Measurements from ENCODE around the gene RAB27A. TPM values are rescaled to one million over a fixed set of nuclear protein-coding genes. Genes with fewer than 3 reads are reported as not detected.

RAB27A gene
- total RNA-seq, 1 experiment from 2014 or later: 8.0 TPM

GRCh38 chr15:55239440-55240124 lies 50.0 kb downstream of the RAB27A start:
- in situ Hi-C loops (cut with HindIII; ENCODE audit: low pct_unique_long_range_greater_than_20kb, low sequenced_read_pairs): no loop called here
- no peak overlapping the region for H3K27ac ChIP-seq (ENCODE audit: low read length)
- DNase-seq (ENCODE audit: low read depth, low spot score): no peak
- H3K36me3 ChIP-seq (ENCODE audit: control insufficient read depth, insufficient read depth, low read length): no peaks in the 10 kb centered on the region
- no peaks in the 10 kb centered on the region for H3K9me3 ChIP-seq (ENCODE audit: control insufficient read depth, insufficient read depth, low read depth, low read length)
- ChIA-PET POLR2A (no interaction called here), CTCF (no interaction called here)
- no peak for ATAC-seq
- no peaks in the 10 kb centered on the region for H3K4me1 ChIP-seq (ENCODE audit: control insufficient read depth, insufficient read depth, low read length)
- intact Hi-C loops (cut with micrococcal nuclease; ENCODE audit: unreplicated experiment): no loop called here
- no peak overlapping the region for H3K4me3 ChIP-seq (ENCODE audit: low read depth in 2 of 2, low read length in 2 of 2)
- TF ChIP-seq CTCF (IDR thresholded peaks at IDR 0.05): no peak
- TF ChIP-seq SIN3A (IDR thresholded peaks at IDR 0.05; ENCODE audit: borderline replicate concordance, insufficient read depth, low read depth, low read length): no peak
- no TSS peak for BruUV-seq (replicated peaks)
- H3K27me3 ChIP-seq (ENCODE audit: control insufficient read depth, insufficient read depth, low read length): no peaks in the 10 kb centered on the region; the same call in 1 of the 2 replicates

GRCh38 chr15:55238877-55239276 lies 50.7 kb downstream of the RAB27A start:
- POLR2A ChIA-PET: no interaction called here
- intact Hi-C loops (cut with micrococcal nuclease; ENCODE audit: unreplicated experiment): no loop called here
- CTCF ChIA-PET: no interaction called here

More at GRCh38 chr15:55238877-55239276, 50.7 kb downstream of the RAB27A start:
- TF ChIP-seq REST (IDR thresholded peaks at IDR 0.05; ENCODE audit: insufficient read depth in 1 of 2, low read depth in 2 of 2, low read length in 1 of 2) (no peak), CTCF (IDR thresholded peaks at IDR 0.05) (no peak), TCF7L2 (IDR thresholded peaks at IDR 0.05; ENCODE audit: low read depth, low read length) (no peak), POLR2AphosphoS5 (IDR thresholded peaks at IDR 0.05; ENCODE audit: low read depth, low read length) (no peak), SIN3A (IDR thresholded peaks at IDR 0.05; ENCODE audit: borderline replicate concordance, insufficient read depth, low read depth, low read length) (no peak)
- Histone ChIP-seq H3K4me1 (ENCODE audit: control insufficient read depth, insufficient read depth, low read length) (no peaks in the 10 kb centered on the region), H3K4me3 (ENCODE audit: low read depth in 2 of 2, low read length in 2 of 2) (no peak overlapping the region), H3K9me3 (ENCODE audit: control insufficient read depth, insufficient read depth, low read depth, low read length) (no peaks in the 10 kb centered on the region), H3K36me3 (ENCODE audit: control insufficient read depth, insufficient read depth, low read length) (no peaks in the 10 kb centered on the region), H3K27me3 (ENCODE audit: control insufficient read depth, insufficient read depth, low read length) (no peaks in the 10 kb centered on the region; the same call in 1 of the 2 replicates), H3K27ac (ENCODE audit: low read length) (no peak overlapping the region)
- ATAC-seq: no peak
- BruUV-seq (replicated peaks): no TSS peak
- no peak for DNase-seq (ENCODE audit: low read depth, low spot score)
- in situ Hi-C loops (cut with HindIII; ENCODE audit: low pct_unique_long_range_greater_than_20kb, low sequenced_read_pairs): no loop called here
